Stomach (tissue), 9 donors: Measurements from ENCODE around the gene SCN5A. TPM values are rescaled to one million over a fixed set of nuclear protein-coding genes. Genes with fewer than 3 reads are reported as not detected.

Experiments used
- DNase-seq, 2 donors: peaks; one replicate each; pipeline versions ENCODE4 v3.0.0 to v3.0.0-alpha.2; 2013 to 2019
- H3K27ac ChIP-seq, 5 donors: fragments of 200-600 bp in 4 of 5; sonication (generic) in 4 of 5; one replicate each; pipeline ENCODE4 v1.5.1; 2013 to 2019; ENCODE audit warnings: mild to moderate bottlenecking in 1 of 5, moderate library complexity in 1 of 5
- H3K27me3 ChIP-seq, 3 donors: fragments of 200-600 bp; sonication (generic); one replicate each; pipeline ENCODE4 v1.5.1; 2017 to 2019; ENCODE audit warnings: mixed run types in 1 of 3
- H3K36me3 ChIP-seq, 4 donors: fragments of 200-600 bp; sonication (generic); 1 replicate in 3 of 4; 2 replicates in 1 of 4; pipeline ENCODE4 v1.5.1; 2016 to 2019
- H3K4me1 ChIP-seq, 4 donors: fragments of 200-600 bp; sonication (generic); one replicate each; pipeline ENCODE4 v1.5.1; 2016 to 2019
- H3K4me3 ChIP-seq, 4 donors: fragments of 200-600 bp; sonication (generic) in 3 of 4; one replicate each; pipeline ENCODE4 v1.5.1; 2016 to 2019; ENCODE audit warnings: mild to moderate bottlenecking in 1 of 4
- H3K9me3 ChIP-seq, 4 donors: fragments of 200-600 bp; sonication (generic); one replicate each; pipeline ENCODE4 v1.5.1; 2016 to 2019
- EP300 ChIP-seq: sonication (generic); formaldehyde crosslinking; IDR thresholded peaks from one replicate; pipeline ENCODE4 v1.6.1; 2017; ENCODE audit warnings: antibody characterized with exemption
- POLR2A ChIP-seq, 4 donors: fragments of 450-650 bp; IDR thresholded peaks; one replicate each; pipeline ENCODE4 v1.6.1; 2016; ENCODE audit warnings: antibody characterized with exemption in 4 of 4, control low read depth in 2 of 4, mild to moderate bottlenecking in 1 of 4, moderate library complexity in 1 of 4
- POLR2AphosphoS5 ChIP-seq, 3 donors: sonication (generic); formaldehyde crosslinking; IDR thresholded peaks; one replicate each; pipeline ENCODE4 v1.6.1; 2016; ENCODE audit warnings: antibody characterized with exemption in 3 of 3
- WGBS, 5 donors: extraction: QIAGEN DNeasy Blood & Tissue Kit in 3 of 5; methylation state at CpG; one replicate each; pipeline versions ENCODE4 v1.1.5 to v1.1.7; 2013 to 2018; 5-methylcytosine and 5-hydroxymethylcytosine counted together
- intact Hi-C: fragments of 100-400 bp; cut with DNase I; formaldehyde crosslinking; loops from one replicate; pipeline ENCODE4 v1.15.1; 2023; ENCODE audit warnings: low total_unique reads
- polyA plus RNA-seq, 3 donors: library from polyadenylated mRNA; stranded (reverse); fragments of 200-250 nt; gene quantifications; one replicate each; pipeline ENCODE4 v1.2.3, GENCODE V29; 2013
- total RNA-seq, 5 donors: library from RNA; depleted of rRNA; stranded (reverse); fragments of >200 nt; gene quantifications; one replicate each; pipeline versions ENCODE4 v1.1.0 to v1.2.3, GENCODE V29; 2014 to 2016
- TF ChIP-seq, protein P1 (sequence below), 7 experiments: fragments of 450-650 bp in 4 of 7; fragments of 200-600 bp in 3 of 7; sonication (generic) in 3 of 7; IDR thresholded peaks; one replicate each; pipeline ENCODE4 v1.5.1; 2016 to 2019; ENCODE audit warnings: antibody characterized with exemption in 7 of 7, control low read depth in 2 of 7, mild to moderate bottlenecking in 1 of 7
- donor health status: healthy with polysubstance abuse.
- donor health status: Bipolar disorder and iron deficiency.
- donor health status: healthy.

Gene SCN5A
- total and polyA plus RNA-seq, 8 donors, result 0.05 to 1.1 (median 0.10) TPM; not detected in 4

DNA sequence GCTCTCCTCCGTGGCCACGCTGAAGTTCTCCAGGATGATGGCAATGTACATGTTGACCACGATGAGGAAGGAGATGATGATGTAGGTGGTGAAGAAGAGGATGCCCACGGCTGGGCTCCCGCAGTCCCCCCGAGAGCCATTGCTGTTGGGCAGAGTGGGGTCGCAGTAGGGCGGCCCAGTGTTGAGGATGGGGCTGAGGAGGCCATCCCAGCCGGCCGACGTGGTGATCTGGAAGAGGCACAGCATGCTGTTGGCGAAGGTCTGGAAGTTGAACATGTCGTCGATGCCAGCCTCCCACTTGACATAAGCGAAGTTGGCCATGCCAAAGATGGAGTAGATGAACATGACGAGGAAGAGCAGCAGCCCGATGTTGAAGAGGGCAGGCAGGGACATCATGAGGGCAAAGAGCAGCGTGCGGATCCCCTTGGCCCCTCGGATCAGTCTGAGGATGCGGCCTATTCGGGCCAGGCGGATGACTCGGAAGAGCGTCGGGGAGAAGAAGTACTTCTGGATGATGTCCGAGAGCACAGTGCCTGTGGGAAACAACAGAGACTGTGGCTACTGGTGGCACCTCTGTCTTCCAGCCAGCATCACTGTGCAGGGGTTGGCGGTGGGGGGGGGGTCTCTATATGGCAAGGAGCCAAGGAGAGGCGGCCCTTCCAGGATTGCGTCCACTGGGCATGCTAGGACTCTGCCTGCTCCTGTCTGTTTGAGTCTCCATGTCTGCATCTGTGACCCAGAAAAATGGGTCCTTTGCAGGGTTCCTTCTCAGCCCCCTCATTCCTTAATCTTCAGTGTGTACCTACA lies 98.3 kb downstream of the SCN5A start:
- H3K36me3 ChIP-seq, result no peaks in the 10 kb centered on the region
- peak in 1 of 2 donors; percentile 11 for DNase-seq
- no peak overlapping the region for H3K4me3 ChIP-seq
- no peaks in the 10 kb centered on the region for H3K4me1 ChIP-seq
- intact Hi-C loops, result no loop called here
- peaks cover 0 to 9% (median 8%) of the 10 kb centered on the region in 4 donors for H3K9me3 ChIP-seq
- H3K27ac ChIP-seq, result no peak overlapping the region
- TF ChIP-seq POLR2AphosphoS5 (IDR thresholded peaks at IDR 0.05), result no peak
- TF ChIP-seq, protein P1, sequence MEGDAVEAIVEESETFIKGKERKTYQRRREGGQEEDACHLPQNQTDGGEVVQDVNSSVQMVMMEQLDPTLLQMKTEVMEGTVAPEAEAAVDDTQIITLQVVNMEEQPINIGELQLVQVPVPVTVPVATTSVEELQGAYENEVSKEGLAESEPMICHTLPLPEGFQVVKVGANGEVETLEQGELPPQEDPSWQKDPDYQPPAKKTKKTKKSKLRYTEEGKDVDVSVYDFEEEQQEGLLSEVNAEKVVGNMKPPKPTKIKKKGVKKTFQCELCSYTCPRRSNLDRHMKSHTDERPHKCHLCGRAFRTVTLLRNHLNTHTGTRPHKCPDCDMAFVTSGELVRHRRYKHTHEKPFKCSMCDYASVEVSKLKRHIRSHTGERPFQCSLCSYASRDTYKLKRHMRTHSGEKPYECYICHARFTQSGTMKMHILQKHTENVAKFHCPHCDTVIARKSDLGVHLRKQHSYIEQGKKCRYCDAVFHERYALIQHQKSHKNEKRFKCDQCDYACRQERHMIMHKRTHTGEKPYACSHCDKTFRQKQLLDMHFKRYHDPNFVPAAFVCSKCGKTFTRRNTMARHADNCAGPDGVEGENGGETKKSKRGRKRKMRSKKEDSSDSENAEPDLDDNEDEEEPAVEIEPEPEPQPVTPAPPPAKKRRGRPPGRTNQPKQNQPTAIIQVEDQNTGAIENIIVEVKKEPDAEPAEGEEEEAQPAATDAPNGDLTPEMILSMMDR (IDR thresholded peaks at IDR 0.05), result no peak
- 90 to 95% (median 94%) methylated on average over 27 to 30 of the region's 30 CpGs for WGBS, 5 donors
- no peaks in the 10 kb centered on the region for H3K27me3 ChIP-seq

DNA sequence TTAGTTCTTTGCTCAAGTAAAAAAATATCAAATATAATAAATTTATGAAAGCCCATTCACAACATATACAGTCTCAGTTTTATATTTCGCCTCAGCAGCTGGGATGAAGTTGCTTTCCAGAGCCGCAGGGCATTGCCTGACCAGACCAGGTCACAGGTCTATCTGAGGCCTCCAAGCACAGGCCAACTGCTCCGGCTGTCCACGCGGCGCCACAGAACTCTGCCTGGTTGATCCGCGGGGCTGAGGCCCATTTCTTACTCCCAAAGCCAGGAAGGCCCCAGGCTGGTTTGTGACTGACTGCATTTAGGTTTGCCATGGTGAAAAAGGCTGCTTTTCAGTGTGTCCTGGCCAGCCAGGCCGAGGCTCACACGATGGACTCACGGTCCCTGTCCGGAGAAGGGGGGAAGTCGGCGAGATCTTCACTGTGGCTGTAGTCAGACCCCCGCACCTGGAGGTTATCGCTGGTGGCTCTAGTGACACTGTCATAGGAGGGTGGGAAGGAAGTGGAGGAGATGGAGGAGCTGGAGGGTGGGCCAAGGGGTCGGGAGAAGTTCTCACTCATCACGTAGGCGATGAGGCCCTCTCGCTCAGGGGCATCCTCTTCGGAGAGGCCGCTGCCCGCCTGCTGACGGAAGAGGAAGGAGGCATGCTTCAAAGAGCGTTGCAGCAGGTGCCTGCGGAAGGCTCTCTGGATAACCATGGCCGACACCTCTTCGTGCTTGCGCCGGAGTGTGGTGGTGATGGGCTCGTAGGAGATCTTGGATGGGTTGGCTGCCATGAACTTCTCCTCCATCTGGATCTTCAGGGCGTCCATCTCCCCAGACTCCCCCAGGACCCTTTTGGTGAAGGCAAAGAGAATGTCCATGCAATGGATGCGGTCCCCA lies 99.3 kb downstream of the SCN5A start:
- Histone ChIP-seq H3K27ac (no peak overlapping the region), H3K27me3 (no peaks in the 10 kb centered on the region), H3K9me3 (peaks cover 0 to 8% (median 7%) of the 10 kb centered on the region in 4 donors), H3K4me1 (no peaks in the 10 kb centered on the region), H3K36me3 (no peaks in the 10 kb centered on the region), H3K4me3 (no peak overlapping the region)
- WGBS, 5 donors, result 92 to 96% (median 95%) methylated on average over 26 to 33 of the region's 33 CpGs
- DNase-seq, result peak in 1 of 2 donors; percentile 16
- TF ChIP-seq POLR2A (IDR thresholded peaks at IDR 0.05) (no peak), EP300 (no peak)
- intact Hi-C loops, result no loop called here

DNA sequence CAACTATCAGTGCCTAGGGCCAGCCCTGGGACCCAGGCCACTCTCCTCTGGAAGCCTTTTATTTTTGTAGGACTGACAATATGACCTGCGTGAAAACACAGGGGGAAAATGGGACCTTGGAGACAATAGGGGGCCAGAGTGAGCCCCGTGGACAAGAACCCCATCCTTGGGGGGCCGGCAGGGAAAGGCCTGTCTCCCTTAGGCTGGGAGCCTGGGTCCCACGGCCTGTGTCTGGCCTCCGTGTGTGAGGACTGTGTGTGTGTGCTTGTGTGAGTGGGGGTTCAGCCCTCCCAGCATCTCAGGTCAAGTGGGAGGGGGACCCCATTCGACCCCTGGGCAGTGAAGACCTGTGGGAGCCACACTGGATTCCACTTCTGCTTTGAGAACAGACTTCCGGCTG lies 100.0 kb downstream of the SCN5A start:
- Histone ChIP-seq H3K4me3 (no peak overlapping the region), H3K27ac (no peak overlapping the region), H3K9me3 (peaks cover 0 to 8% (median 6%) of the 10 kb centered on the region in 4 donors), H3K4me1 (no peaks in the 10 kb centered on the region), H3K36me3 (no peaks in the 10 kb centered on the region), H3K27me3 (no peaks in the 10 kb centered on the region)
- TF ChIP-seq POLR2AphosphoS5 (IDR thresholded peaks at IDR 0.05) (no peak), POLR2A (IDR thresholded peaks at IDR 0.05) (no peak), EP300 (no peak)
- TF ChIP-seq, protein P1 (IDR thresholded peaks at IDR 0.05), result no peak
- WGBS, 5 donors, result 78 to 90% (median 83%) methylated on average over 7 of the region's 7 CpGs
- intact Hi-C loops, result no loop called here
- DNase-seq, result peak in 1 of 2 donors; percentile 22

DNA sequence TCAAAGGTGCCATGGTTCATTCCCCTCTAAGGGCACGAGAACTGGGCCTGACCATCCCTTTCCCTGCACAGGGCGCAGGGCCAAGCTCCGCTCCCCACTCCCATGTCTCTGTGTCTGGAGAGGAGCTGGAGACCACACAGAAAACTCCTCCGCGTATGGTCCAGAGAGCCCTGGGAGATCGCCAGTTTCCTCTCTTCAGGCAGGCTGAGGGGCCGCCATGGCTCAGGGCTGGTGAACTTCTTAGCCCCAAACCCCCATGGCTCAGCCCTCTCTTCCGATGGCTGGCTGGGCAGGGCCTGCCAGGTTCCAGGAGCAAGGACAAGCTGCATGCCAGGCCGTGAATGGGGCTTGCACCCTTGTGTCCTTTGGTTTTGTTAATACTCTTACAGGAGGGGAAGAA lies 100.4 kb downstream of the SCN5A start:
- 81 to 93% (median 84%) methylated on average over 7 to 9 of the region's 9 CpGs for WGBS, 5 donors
- Histone ChIP-seq H3K4me3 (no peak overlapping the region), H3K9me3 (peaks cover 0 to 6% (median 3%) of the 10 kb centered on the region in 4 donors), H3K27ac (no peak overlapping the region), H3K4me1 (no peaks in the 10 kb centered on the region), H3K36me3 (no peaks in the 10 kb centered on the region), H3K27me3 (no peaks in the 10 kb centered on the region)
- intact Hi-C loops, result no loop called here
- TF ChIP-seq POLR2AphosphoS5 (IDR thresholded peaks at IDR 0.05), result no peak
- no peak for TF ChIP-seq POLR2A (IDR thresholded peaks at IDR 0.05)
- TF ChIP-seq EP300, result no peak
- TF ChIP-seq, protein P1 (IDR thresholded peaks at IDR 0.05), result no peak
- DNase-seq, result peak in 1 of 2 donors; percentile 18
